Stimulated activated naive CD8-positive, alpha-beta T cell treated with anti-CD3 and anti-CD28 coated beads, Interleukin-15, Interleukin-2, amounts not matched to agents 100 U/mL and 50 U/mL, for 24 hours (primary cell): ENCODE data around the gene LRRC56.
A peak's percentile ranks its signal among the peaks of the same experiment; 100 is the strongest.

Experiments
- ATAC-seq: fragments of 150-1000 bp; cut with Tn5 transposase; one replicate; pipeline ENCODE4 v1.10.0; 2021
- DNase-seq: peaks from one replicate; pipeline ENCODE4 v3.0.0; 2021

Gene LRRC56

DNA sequence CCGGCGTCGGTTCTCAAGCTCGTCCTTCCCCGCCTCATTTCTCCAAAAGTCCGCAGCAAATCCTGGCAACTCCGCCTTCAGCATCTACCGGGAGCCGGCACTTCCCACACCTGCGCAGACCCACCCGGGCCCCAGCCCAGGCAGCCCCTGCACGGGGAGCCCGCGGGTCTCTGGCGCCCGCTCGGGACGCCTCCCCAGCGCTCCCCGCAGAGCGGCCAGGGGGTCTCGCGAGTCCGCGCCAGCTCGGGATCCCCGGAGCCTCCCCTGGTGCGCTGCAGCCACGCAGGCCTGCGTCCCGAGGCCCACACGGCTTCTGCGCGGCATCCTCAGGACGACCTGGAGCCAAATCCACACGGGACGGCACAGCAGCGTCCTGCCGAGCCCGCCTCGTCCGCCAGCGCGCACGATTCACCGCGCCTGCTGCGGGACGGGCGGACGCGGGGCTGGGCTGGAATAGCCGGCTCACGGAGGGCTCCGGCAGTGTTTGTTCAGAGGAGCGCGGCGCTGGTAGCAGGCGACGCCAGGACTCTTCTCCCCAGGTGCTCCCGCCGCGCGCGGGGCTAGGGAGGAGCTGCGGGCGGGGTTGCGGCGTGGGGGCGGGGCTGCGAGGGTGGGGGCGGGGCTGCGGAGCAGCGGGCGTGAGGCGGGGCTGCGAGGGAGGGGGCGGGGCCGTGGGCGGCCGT is 38.1 kb downstream of the LRRC56 start:
- no peak for ATAC-seq
- no peak for DNase-seq

DNA sequence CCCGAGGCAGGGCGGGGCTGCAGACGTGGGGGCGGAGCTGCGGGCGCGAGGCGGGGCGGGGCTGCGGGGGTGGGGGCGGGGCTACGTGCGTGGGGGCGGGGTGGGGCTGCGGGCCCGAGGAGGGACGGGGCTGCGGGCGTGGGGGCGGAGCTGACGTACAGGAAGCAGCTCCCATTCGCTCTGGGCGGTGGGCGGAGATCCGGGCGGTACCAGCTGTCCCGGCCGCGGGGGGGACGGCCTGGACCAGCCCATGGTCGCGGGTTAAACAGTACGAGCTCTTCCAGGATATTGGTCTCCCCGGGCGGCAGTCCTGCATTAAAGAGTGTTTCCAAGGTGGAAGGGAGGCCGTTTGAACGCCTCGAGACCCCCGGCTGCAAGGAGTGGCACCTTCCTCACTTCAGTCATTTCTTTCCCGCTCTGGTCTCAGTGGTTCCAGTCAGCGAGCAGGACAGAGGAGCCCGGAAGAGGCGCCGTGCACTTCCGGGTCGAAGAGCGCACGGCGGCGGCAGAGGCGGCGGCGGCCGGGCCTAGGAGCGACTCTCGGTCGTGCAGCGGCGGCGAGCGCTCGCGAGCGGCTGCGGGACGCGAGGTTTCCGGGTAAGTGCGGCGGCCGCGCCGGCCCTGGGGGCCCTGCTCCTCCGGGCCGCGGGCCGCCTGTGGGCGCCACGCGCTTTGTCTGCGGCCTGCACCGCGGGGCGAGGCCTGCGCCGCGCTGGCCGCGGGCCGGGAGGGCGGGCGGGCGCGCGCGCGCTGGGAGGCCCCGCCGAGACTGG is 38.9 kb downstream of the LRRC56 start, which contains the start of gene PHRF1:
PHRF1 (plus strand) TSS at position 475 of the 773 bp plus-strand sequence. CDS start 5,043 bp downstream, outside the sequence.
- ATAC-seq (peak; percentile 92), DNase-seq (peak; percentile 97)

DNA sequence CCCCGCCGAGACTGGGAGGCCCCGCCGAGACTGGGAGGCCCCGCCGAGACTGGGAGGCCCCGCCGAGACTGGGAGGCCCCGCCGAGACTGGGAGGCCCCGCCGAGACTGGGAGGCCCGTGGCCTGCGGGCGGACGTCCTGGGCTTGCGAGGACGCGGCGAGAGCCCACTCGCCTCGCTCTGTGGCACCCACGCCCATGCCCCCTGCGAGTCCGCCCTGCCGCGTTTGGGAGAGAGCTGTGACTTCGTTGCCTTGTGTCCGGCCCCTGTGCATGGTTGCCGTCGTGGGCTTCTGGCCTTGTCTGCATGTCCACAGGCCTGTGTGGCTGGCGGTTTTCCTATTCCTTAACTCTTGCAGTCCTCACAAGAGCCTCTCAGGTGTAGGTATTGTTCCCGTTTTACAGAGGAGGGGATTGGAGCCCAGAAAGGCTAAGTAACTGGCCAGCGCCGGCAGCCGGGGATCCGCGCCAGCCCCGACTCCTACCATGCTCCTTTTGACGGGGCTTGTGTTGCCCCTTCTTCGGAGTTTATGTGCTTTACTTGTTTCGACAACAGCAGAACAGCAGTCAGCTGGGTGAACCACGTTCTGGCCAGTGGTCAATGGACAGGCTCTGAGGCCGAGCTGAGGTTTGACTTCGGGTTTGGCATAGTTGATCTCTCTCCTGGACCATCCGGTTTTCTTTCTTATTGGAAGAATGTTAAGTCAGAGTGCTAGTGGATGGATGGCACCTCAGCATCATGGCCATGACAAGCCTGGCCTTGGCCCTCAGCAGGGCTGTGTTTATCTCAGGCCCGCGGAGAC is 39.7 kb downstream of the LRRC56 start:
- ATAC-seq, result no peak
- DNase-seq, result no peak

DNA sequence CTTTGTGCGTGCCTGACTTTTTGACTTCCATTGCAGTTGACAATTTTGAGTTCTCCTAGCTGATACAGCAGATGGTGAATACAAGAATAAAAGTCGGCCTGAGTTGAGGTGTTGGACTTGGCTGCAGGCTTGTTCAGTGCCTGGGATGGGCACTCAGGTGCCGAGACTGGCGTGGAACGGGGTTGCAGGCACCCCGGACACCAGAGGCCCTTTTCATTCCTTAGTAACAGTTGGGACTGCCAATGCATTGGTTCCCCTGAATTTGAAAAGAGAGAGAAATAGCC is 40.2 kb downstream of the LRRC56 start:
- DNase-seq, result no peak
- no peak for ATAC-seq

DNA sequence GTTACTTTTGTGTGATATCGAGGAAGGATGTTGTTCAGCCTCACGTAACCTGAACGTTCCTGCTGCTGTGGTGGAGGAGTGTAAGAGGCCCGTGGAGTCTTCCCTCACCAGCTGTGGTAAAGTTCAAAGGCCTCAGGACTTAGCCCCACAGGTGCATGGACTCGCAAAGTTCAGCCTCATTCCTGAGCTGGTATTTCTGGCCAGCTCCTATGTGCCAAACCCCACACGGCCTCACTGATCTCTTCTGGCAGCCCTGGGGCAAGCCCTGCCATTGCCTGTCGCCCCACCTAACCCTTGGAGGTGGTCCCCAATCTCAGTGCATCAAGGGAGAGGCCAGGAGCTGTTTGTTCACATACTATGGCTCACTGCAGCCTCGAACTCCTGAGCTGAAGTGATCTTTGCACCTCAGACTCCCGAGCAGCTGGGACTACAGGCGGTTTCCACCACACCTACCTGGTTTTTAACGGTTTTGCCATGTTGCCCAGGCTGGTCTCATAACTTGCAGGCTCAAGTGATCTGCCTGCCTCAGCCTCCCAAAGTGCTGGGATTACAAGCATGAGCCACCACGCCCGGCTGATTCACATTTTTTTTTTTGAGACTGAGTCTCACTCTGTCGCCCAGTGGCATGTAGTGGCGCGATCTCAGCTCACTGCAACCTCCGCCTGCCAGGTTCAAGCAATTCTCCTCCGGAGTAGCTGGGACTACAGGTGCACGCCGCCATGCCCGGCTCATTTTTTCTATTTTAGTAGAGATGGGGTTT is 41.1 kb downstream of the LRRC56 start:
- DNase-seq (no peak), ATAC-seq (no peak)

DNA sequence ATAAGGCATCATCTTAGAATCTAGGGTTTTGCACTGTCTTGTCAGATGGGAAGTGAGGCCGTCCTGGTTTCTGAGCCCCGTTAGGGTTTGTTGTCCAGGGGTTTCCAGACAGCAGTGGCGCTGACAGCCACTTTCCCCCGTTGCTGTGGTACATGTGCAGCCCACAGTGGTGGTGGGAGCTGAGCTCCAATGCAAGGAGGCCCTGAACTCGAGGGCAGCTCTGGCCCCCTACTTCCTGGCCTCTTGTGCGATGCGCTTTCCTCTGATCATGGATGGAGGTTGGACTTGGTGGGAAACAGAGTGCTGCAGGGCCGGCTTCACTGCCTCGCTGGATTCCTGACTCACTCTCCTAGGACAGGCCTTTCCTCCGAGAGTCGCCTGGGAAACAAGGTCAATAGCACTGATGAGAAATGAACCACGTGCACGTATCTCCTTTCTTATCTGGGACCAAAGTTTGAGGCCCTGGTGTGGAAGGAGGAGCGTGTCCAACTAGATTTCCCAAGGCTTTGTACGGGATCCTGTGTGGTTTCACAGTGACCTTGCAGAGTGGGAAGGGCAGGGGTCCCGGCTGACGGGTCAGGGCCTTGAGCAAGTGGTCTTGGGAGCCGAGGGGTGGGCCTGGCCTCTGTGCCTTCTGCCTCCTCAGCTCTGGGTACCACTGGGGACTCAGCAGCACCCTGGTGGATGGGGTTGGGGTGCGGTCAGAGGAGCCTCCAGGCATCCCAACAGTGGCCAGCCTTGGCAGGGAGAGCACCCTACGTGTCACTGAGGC is 42.7 kb downstream of the LRRC56 start:
- no peak for ATAC-seq
- no peak for DNase-seq

DNA sequence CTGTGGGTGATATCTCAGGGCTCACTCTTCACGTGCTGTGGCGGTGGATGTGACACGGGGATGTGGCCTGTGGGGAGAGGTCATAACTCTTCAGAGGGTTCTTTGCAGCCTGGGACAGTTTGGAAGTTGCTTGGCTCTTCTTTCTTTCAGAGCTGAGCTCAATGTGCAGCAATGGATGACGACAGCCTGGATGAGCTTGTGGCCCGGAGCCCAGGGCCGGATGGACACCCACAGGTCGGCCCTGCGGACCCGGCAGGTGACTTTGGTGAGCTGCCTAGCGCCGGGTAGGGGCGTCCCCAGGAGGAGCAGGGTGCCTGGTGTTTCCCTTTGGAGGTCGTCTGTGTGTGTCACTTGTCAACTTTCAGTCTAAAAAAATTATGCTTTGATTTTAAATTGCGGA is 44.0 kb downstream of the LRRC56 start:
- no peak for ATAC-seq

DNA sequence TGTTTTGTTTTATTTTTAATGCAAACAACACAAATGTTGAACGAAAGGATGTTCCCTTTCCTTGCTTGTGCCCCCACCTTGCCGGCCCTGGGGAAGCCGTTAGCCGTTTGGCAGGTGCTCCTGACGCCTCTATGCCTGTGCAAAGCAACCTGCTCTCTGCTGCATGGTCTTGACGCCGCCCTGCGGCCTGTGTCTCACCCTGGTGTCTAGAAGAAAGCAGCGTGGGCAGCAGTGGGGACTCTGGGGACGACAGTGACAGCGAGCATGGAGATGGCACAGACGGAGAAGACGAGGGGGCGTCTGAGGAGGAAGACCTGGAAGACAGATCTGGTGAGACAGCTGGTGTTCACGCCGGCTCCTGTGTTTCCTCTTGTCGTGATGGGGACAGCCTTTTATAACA is 44.4 kb downstream of the LRRC56 start:
- ATAC-seq (no peak), DNase-seq (no peak)

More for the DNA sequence above, 44.0 kb downstream of the LRRC56 start:
- no peak for DNase-seq

DNA sequence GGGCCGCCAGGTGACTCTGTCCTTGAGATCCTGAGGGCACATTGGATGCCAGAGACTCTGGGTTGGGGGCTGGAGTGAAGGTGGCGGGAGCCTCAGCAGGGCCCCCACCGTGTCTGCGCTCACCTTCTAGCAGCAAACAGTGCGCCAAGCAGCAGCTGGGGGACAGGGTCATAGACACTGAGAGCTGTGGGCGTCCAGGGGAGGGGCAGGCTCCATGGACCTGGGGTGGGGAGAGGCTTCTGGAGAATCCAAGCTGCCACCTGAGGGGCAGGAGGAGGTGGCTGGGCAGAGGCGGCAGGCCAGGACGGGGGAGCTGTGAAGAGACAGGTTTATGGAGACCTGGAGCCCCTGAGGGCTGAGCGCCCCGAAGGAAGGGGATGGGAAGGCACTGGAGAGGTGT is 47.0 kb downstream of the LRRC56 start:
- DNase-seq (no peak), ATAC-seq (no peak)

DNA sequence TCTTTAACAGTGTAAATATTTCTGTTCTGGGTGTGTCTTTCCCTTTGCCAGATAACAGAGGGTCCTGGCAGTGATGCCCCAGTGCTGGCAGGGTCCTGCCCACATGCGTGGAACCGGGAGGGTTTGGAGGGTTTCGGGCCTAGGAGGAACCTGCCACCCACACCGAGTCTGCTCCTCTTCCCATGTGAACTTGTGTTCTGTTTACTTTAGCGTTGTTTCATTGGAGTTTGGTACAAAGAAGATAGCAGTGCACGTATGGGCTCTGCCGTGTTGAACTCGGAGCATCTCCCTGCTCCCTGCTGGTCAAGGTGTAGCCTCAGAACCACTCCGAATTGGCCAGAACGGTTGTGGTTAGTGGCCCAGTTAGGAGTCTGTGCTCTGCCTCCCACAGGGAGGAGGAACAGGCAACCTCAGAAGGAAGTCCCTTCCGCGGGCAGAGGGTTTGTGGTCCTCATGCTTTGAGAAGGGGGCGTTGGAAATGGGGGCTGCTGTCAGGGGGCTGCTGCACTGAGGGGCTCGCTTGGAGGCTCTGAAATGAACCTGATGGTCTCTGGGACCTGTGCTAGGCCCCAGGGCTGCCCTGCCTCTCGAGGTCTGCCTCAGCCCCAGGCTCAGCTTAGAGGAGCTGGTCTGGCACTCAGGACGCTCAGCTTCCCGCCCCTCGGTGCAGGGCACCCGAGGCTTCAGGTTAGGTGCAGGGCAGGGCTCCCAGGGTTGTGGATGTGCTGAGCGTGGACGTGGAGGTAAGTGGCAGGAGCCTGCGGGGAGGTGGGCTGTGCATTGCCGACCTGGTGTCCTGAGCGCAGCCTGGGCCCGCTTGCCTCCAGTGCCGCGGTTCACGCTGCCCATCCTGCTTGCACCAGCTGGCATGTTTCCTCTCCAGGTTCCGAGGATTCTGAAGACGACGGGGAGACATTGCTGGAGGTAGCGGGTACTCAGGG is 49.3 kb downstream of the LRRC56 start:
- ATAC-seq (no peak), DNase-seq (no peak)

DNA sequence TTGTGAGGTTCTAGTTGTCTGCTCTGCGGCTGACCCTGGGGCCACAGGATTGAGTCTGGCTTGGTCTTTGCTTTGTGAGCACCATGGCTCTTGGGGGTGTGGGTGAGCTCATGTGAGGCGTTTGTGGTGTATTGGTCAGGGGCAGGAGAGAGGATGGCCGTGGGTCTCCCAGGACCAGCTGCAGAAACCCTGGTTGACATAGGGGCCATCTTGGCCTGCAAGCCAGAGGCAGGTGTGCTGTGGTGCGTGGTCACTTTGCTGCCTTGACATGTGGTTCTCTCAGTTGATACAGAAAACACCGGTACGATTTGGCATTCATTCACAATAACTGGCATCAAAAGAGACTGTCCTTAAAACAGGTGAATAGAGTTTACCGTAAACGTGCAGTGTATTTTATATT is 50.2 kb downstream of the LRRC56 start:
- ATAC-seq, result peak; percentile 14
- DNase-seq, result no peak

DNA sequence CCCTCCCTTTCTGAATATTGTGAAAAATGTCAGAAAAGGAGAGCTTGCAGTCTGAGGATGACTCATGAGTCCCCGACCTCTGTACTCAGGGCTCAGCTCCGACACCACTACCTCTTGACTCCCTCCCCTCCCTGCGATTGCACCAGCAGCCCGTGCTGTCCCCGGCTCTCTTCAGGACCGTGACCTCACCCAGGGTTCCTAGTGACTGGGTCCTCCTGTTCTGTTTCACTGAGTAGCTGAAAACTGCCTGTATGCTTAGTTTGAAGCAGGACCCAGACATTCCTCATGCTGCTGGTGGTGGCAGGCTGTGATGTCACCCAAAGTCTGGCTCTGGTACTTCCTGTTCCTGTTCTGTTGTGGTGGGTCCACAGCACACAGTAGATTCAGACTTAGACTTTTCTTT is 50.7 kb downstream of the LRRC56 start:
- ATAC-seq (peak; percentile 99), DNase-seq (peak; percentile 72)

DNA sequence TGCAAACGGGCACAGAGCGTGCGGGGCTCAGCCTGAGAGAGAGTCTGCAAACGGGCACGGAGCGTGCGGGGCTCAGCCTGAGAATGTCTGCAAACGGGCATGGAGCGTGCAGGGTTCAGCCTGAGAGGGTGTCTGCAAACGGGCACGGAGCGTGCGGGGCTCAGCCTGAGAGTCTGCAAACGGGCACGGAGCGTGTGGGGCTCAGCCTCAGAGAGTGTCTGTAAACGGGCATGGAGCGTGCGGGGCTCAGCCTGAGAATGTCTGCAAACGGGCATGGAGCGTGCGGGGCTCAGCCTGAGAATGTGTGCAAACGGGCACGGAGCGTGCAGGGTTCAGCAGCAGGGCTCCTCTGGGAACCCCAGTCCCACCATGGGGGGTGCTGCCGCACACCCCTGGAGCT is 52.5 kb downstream of the LRRC56 start:
- no peak for DNase-seq
- ATAC-seq, result no peak

DNA sequence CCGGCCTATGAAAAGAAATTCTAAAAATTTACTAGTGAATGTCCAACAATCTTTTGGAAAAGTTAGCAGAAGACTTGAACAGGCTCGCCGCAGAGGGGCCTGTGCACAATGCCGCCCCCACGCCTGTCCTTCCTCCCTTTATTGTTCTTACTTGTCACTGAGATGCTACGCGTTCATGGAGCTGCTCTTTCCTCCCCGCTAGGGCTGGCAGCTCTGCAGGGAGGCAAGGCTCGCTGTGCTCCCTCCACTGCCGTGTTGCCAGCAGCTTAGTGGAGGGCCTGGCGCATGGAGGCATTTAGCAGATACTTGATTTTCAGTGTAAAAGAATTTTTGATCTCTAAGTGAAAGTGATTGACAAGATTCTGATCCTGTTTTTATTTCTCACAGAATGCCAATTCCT is 53.7 kb downstream of the LRRC56 start:
- ATAC-seq, result no peak
- no peak for DNase-seq

DNA sequence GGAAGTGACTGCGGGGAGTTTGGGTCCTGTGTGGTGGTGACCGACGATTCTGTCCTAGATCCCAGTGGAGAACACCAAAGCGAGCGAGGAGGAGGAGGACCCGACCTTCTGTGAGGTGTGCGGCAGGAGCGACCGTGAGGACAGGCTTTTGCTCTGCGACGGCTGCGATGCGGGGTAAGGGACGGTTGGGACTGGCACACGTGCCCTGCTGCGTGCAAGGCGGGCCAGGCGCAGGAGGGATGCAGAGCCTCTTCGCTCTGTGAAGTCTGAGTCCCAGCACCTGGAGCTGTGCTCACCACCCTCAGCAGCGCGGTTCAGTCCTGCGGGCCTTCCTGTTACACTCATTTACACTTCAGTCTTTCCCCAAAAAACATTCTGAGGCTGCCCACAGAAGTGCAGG is 55.2 kb downstream of the LRRC56 start:
- ATAC-seq (no peak), DNase-seq (no peak)

DNA sequence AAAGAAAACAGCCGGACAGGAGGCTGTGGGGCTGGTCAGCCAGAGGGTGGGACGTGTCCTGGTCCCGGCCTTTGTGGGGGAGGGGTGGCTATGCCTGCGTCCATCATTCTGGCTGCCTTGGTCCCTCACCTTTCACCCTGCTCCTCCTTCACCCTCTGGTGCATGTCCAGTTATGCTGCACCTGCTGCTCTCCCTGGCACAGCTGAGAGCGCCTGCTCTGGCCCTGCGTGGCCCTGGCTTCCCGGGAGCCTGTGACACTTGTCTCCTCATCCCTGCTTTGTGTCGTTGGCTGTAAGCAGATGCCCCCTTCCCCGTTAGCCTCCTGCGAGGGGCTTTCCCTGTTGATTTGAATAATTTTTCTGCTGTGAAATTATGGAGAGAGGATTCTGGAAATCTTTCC is 55.6 kb downstream of the LRRC56 start:
- DNase-seq (no peak), ATAC-seq (no peak)

DNA sequence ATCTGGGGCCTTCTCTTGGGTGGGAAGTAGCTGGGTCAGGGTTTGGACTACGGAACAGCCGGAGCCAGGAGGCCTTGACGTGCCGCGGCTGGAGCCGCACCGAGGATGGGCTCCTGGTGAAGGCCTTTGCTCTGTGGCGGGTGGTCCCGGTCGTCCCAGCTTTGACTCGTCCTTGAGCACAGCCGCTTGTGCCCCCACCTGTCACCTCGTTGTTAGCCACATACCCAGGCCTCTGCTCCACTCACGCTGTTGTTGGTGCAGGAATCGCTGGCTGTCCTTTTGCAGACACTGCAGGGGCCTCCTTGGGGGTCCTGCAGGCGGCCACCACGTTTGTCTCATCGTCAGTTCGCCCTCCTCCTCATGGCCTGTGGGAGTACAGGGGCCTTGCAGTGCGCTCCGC is 56.0 kb downstream of the LRRC56 start:
- no peak for DNase-seq
- ATAC-seq, result no peak

DNA sequence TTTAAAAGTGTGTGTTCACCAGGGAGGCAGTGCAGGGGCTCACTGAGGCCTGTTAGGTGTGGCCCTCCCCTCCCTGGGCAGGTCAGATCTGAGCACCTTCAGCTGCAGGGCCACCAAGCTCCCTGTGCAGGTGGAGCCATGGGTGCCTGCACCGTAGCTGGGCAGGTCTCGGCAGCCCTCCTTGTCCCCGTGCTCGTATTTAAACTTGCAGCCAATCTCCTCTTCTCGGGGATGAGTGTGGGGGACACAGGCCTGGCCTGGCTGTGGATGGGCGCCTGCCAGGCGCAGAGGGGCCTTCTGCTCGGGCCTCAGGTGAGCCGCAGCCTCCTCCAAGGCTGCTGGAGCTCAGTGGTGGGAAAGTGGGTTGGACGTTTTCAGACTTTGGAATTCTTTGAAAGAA is 58.1 kb downstream of the LRRC56 start:
- DNase-seq, result no peak
- no peak for ATAC-seq

DNA sequence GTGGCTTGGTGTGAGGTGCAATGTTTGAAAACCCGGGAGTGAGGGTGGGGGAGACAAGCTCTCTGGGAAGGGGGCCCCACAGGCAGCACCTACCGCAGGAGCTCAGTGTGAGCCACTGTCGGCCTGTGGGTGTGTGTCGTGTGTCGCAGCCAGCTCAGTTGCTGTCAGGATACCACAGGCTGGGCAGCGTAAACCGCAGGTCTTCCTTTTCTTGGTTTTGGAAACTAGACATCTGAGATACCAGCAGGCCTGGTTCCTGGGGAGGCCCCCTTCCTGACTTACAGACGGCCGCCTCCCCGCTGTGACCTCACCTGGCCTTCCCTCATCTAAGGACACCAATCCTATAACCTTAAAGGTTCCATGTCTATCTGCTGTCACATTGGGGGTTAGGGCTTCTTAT is 59.0 kb downstream of the LRRC56 start:
- ATAC-seq (peak; percentile 22), DNase-seq (no peak)

DNA sequence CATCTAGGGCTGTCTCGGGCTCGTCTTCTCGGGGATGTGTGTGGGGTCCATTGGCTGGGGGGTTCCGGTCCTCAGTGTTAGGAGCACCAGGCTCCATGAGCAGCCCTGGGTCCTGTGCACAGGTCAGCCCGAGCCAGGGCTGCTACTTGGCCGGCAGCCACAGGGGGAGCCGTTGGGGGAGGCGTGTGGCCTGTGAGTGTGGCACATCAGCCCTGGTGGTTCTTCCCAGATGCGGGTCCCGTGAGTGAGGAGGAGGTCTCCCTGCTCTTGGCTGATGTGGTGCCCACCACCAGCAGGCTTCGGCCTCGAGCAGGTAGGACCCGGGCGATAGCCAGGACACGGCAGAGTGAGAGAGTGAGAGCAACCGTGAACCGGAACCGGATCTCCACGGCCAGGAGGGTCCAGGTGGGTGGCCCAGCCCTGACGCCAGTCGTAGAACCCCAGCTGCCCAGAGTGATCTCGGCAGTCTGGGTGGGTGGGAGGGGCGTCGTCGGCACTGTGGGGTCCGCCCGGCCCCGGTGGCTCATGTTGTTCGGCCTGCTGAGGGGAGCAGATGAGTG is 59.9 kb downstream of the LRRC56 start:
- DNase-seq (no peak), ATAC-seq (no peak)
